ENCODE data around the gene AZU1.

AZU1 gene

GRCh38 chr19:782878-783668 is 44.6 kb upstream of the AZU1 start:
- no peak for TF ChIP-seq POLR2AphosphoS5 (IDR thresholded peaks at IDR 0.05; ENCODE audit: low read depth, low read length)
- TF ChIP-seq FOXP2 (optimal IDR thresholded peaks at IDR 0.05; ENCODE audit: borderline replicate concordance, extremely low read depth, extremely low read length, insufficient read depth) = no peak
- no peak for TF ChIP-seq SIN3A (IDR thresholded peaks at IDR 0.05; ENCODE audit: borderline replicate concordance, insufficient read depth, low read length)
- no peak for TF ChIP-seq TAF1 (IDR thresholded peaks at IDR 0.05; ENCODE audit: borderline replicate concordance, insufficient read depth, low read length)

GRCh38 chr19:784541-784940 is 43.1 kb upstream of the AZU1 start:
- TF ChIP-seq FOXP2 (optimal IDR thresholded peaks at IDR 0.05; ENCODE audit: borderline replicate concordance, extremely low read depth, extremely low read length, insufficient read depth) = no peak
- TF ChIP-seq REST (IDR thresholded peaks at IDR 0.05; ENCODE audit: insufficient read depth in 1 of 2, low read depth in 2 of 2, low read length in 2 of 2) = no peak
- TF ChIP-seq TAF1 (IDR thresholded peaks at IDR 0.05; ENCODE audit: borderline replicate concordance, insufficient read depth, low read length) = no peak
- TF ChIP-seq SIN3A (IDR thresholded peaks at IDR 0.05; ENCODE audit: borderline replicate concordance, insufficient read depth, low read length) = no peak
- no peak for TF ChIP-seq POLR2AphosphoS5 (IDR thresholded peaks at IDR 0.05; ENCODE audit: low read depth, low read length)

- TF ChIP-seq SIN3A (IDR thresholded peaks at IDR 0.05; ENCODE audit: borderline replicate concordance, insufficient read depth, low read length) (no peak), TAF1 (IDR thresholded peaks at IDR 0.05; ENCODE audit: borderline replicate concordance, insufficient read depth, low read length) (no peak), REST (IDR thresholded peaks at IDR 0.05; ENCODE audit: insufficient read depth in 1 of 2, low read depth in 2 of 2, low read length in 2 of 2) (no peak), FOXP2 (optimal IDR thresholded peaks at IDR 0.05; ENCODE audit: borderline replicate concordance, extremely low read depth, extremely low read length, insufficient read depth) (no peak), POLR2AphosphoS5 (IDR thresholded peaks at IDR 0.05; ENCODE audit: low read depth, low read length) (no peak)
These were observed 40.1 kb upstream of the AZU1 start for GRCh38 chr19:787536-787935.

- TF ChIP-seq FOXP2 (optimal IDR thresholded peaks at IDR 0.05; ENCODE audit: borderline replicate concordance, extremely low read depth, extremely low read length, insufficient read depth) = peak; percentile 19
- no peak for TF ChIP-seq TAF1 (IDR thresholded peaks at IDR 0.05; ENCODE audit: borderline replicate concordance, insufficient read depth, low read length)
- no peak for TF ChIP-seq POLR2AphosphoS5 (IDR thresholded peaks at IDR 0.05; ENCODE audit: low read depth, low read length)
- no peak for TF ChIP-seq SIN3A (IDR thresholded peaks at IDR 0.05; ENCODE audit: borderline replicate concordance, insufficient read depth, low read length)
- no peak for TF ChIP-seq REST (IDR thresholded peaks at IDR 0.05; ENCODE audit: insufficient read depth in 1 of 2, low read depth in 2 of 2, low read length in 2 of 2)
These were observed 39.0 kb upstream of the AZU1 start for GRCh38 chr19:788686-788982.

- no peak for TF ChIP-seq POLR2AphosphoS5 (IDR thresholded peaks at IDR 0.05; ENCODE audit: low read depth, low read length)
- TF ChIP-seq FOXP2 (optimal IDR thresholded peaks at IDR 0.05; ENCODE audit: borderline replicate concordance, extremely low read depth, extremely low read length, insufficient read depth) = peak; percentile 78
- no peak for TF ChIP-seq REST (IDR thresholded peaks at IDR 0.05; ENCODE audit: insufficient read depth in 1 of 2, low read depth in 2 of 2, low read length in 2 of 2)
- no peak for TF ChIP-seq TAF1 (IDR thresholded peaks at IDR 0.05; ENCODE audit: borderline replicate concordance, insufficient read depth, low read length)
- no peak for TF ChIP-seq SIN3A (IDR thresholded peaks at IDR 0.05; ENCODE audit: borderline replicate concordance, insufficient read depth, low read length)
These were observed 38.5 kb upstream of the AZU1 start for GRCh38 chr19:788983-789700.
